Measurements from ENCODE around the gene BOC.

The BOC gene

GRCh38 chr3:113269661-113270060, 58.3 kb downstream of the BOC start:
- no peak overlapping the region for H3K27ac ChIP-seq (ENCODE audit: low read depth, low read length)
- H3F3A ChIP-seq (ENCODE audit: control insufficient read depth, insufficient read depth), result no peaks in the 10 kb centered on the region
- H3K9me2 ChIP-seq (replicated peaks; ENCODE audit: control insufficient read depth, low read length), result no peaks in the 10 kb centered on the region
- H3K27me3 ChIP-seq (ENCODE audit: control insufficient read depth, low read length), result peaks cover 2% of the 10 kb centered on the region; the same call in 1 of the 2 replicates
- no peak overlapping the region for H3K4me3 ChIP-seq (ENCODE audit: low read length)
- TF ChIP-seq EZH2phosphoT487 (IDR thresholded peaks at IDR 0.05; ENCODE audit: borderline replicate concordance, low read length) (no peak), CTCF (IDR thresholded peaks at IDR 0.05; ENCODE audit: low read depth, low read length, poor library complexity, severe bottlenecking) (no peak)
- no peaks in the 10 kb centered on the region for H3K36me3 ChIP-seq (ENCODE audit: control insufficient read depth, low read length)
- no peak overlapping the region for H3K4me2 ChIP-seq (ENCODE audit: low read length)
- no peaks in the 10 kb centered on the region for H3K4me1 ChIP-seq (ENCODE audit: control insufficient read depth, low read length)
- no peaks in the 10 kb centered on the region for H3K79me2 ChIP-seq (ENCODE audit: control insufficient read depth, low read length)
- H3K9me3 ChIP-seq (ENCODE audit: control insufficient read depth, insufficient read depth, low read length), result no peaks in the 10 kb centered on the region
- H4K20me1 ChIP-seq (ENCODE audit: control insufficient read depth, insufficient read depth, low read depth, low read length), result no peaks in the 10 kb centered on the region

GRCh38 chr3:113270068-113270467, 58.7 kb downstream of the BOC start:
- H3K4me1 ChIP-seq (ENCODE audit: control insufficient read depth, low read length), result no peaks in the 10 kb centered on the region
- H3K79me2 ChIP-seq (ENCODE audit: control insufficient read depth, low read length), result no peaks in the 10 kb centered on the region
- H3K36me3 ChIP-seq (ENCODE audit: control insufficient read depth, low read length), result no peaks in the 10 kb centered on the region
- no peaks in the 10 kb centered on the region for H3K9me2 ChIP-seq (replicated peaks; ENCODE audit: control insufficient read depth, low read length)
- H3K9me3 ChIP-seq (ENCODE audit: control insufficient read depth, insufficient read depth, low read length), result no peaks in the 10 kb centered on the region
- no peak overlapping the region for H3K4me2 ChIP-seq (ENCODE audit: low read length)
- no peaks in the 10 kb centered on the region for H3F3A ChIP-seq (ENCODE audit: control insufficient read depth, insufficient read depth)
- TF ChIP-seq CTCF (IDR thresholded peaks at IDR 0.05; ENCODE audit: low read depth, low read length, poor library complexity, severe bottlenecking), result no peak
- no peak for TF ChIP-seq EZH2phosphoT487 (IDR thresholded peaks at IDR 0.05; ENCODE audit: borderline replicate concordance, low read length)
- no peaks in the 10 kb centered on the region for H4K20me1 ChIP-seq (ENCODE audit: control insufficient read depth, insufficient read depth, low read depth, low read length)
- H3K27ac ChIP-seq (ENCODE audit: low read depth, low read length), result no peak overlapping the region
- no peak overlapping the region for H3K4me3 ChIP-seq (ENCODE audit: low read length)
- H3K27me3 ChIP-seq (ENCODE audit: control insufficient read depth, low read length), result peaks cover 2% of the 10 kb centered on the region; the same call in 1 of the 2 replicates

DNA sequence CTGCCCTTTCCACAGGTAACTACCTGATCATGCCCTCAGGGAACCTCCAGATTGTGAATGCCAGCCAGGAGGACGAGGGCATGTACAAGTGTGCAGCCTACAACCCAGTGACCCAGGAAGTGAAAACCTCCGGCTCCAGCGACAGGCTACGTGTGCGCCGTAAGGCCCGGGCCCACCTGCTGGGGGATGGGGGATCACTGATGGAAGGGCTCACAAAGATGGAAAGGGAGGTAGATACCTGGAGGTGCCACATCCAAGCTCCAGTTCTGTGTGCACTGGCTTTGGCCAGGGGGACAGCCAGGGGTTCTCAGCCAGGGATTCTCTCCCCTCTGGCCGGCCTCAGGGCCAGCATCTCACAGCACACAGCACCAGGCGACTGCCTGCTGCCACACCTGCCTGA, 59.4 kb downstream of the BOC start:
- H3K9me3 ChIP-seq (ENCODE audit: control insufficient read depth, insufficient read depth, low read length), result no peaks in the 10 kb centered on the region
- H3K36me3 ChIP-seq (ENCODE audit: control insufficient read depth, low read length), result no peaks in the 10 kb centered on the region
- peaks cover 2% of the 10 kb centered on the region; the same call in 1 of the 2 replicates for H3K27me3 ChIP-seq (ENCODE audit: control insufficient read depth, low read length)
- no peaks in the 10 kb centered on the region for H3F3A ChIP-seq (ENCODE audit: control insufficient read depth, insufficient read depth)
- no peak overlapping the region for H3K4me2 ChIP-seq (ENCODE audit: low read length)
- H4K20me1 ChIP-seq (ENCODE audit: control insufficient read depth, insufficient read depth, low read depth, low read length), result no peaks in the 10 kb centered on the region
- no peaks in the 10 kb centered on the region for H3K79me2 ChIP-seq (ENCODE audit: control insufficient read depth, low read length)
- H3K9me2 ChIP-seq (replicated peaks; ENCODE audit: control insufficient read depth, low read length), result no peaks in the 10 kb centered on the region
- TF ChIP-seq CTCF (IDR thresholded peaks at IDR 0.05; ENCODE audit: low read depth, low read length, poor library complexity, severe bottlenecking) (no peak), EZH2phosphoT487 (IDR thresholded peaks at IDR 0.05; ENCODE audit: borderline replicate concordance, low read length) (no peak)
- no peaks in the 10 kb centered on the region for H3K4me1 ChIP-seq (ENCODE audit: control insufficient read depth, low read length)
- H3K4me3 ChIP-seq (ENCODE audit: low read length), result no peak overlapping the region
- no peak overlapping the region for H3K27ac ChIP-seq (ENCODE audit: low read depth, low read length)

Measured in DOHH2 (cell line).